Astrocyte (in vitro differentiated cells and primary cell): ENCODE results near the gene MADCAM1. TPM values are rescaled to one million over a fixed set of nuclear protein-coding genes. Genes with fewer than 3 reads are reported as not detected.

ENCODE experiments used
- DNase-seq: peaks from one replicate; pipeline ENCODE4 v3.0.0-alpha.2; 2010; ENCODE audit warnings: low read depth
- FAIRE-seq: peaks from 2 replicates; lab custom pipeline; 2011; peaks lifted over from hg19 to GRCh38; lab: Jason Lieb, UNC
- H2AFZ ChIP-seq: 2 replicates; pipeline ENCODE4 v1.6.0; 2012; ENCODE audit warnings: low read depth, low read length, inconsistent platforms
- H3K27ac ChIP-seq: 2 replicates; pipeline ENCODE4 v1.5.1; 2011; ENCODE audit warnings: low read depth, low read length, inconsistent platforms
- H3K27me3 ChIP-seq: 2 replicates; pipeline ENCODE4 v1.6.0; 2011; ENCODE audit warnings: low read length, inconsistent platforms; ENCODE audit not compliant: insufficient read depth
- H3K36me3 ChIP-seq: 2 replicates; pipeline ENCODE4 v1.5.1; 2011; ENCODE audit warnings: low read length, inconsistent platforms; ENCODE audit not compliant: insufficient read depth
- H3K4me1 ChIP-seq: 2 replicates; pipeline ENCODE4 v1.5.1; 2011; ENCODE audit warnings: low read length, inconsistent platforms; ENCODE audit not compliant: insufficient read depth
- H3K4me2 ChIP-seq: 2 replicates; pipeline ENCODE4 v1.6.0; 2012; ENCODE audit warnings: low read length, inconsistent platforms
- H3K4me3 ChIP-seq: 2 replicates; pipeline ENCODE4 v1.5.1; 2011; ENCODE audit warnings: low read depth, mild to moderate bottlenecking, low read length, inconsistent platforms; ENCODE audit not compliant: insufficient read depth
- H3K79me2 ChIP-seq: 2 replicates; pipeline ENCODE4 v1.6.0; 2012; ENCODE audit warnings: mild to moderate bottlenecking, low read length, inconsistent platforms; ENCODE audit not compliant: insufficient read depth
- H3K9ac ChIP-seq: 2 replicates; pipeline ENCODE4 v1.6.0; 2012; ENCODE audit warnings: mild to moderate bottlenecking, low read length, inconsistent platforms
- H3K9me3 ChIP-seq: 2 replicates; pipeline ENCODE4 v1.5.1; 2012; ENCODE audit warnings: low read depth, mild to moderate bottlenecking, low read length, inconsistent platforms; ENCODE audit not compliant: insufficient read depth
- H4K20me1 ChIP-seq: 2 replicates; pipeline ENCODE4 v1.6.0; 2012; ENCODE audit warnings: low read length, inconsistent platforms; ENCODE audit not compliant: insufficient read depth
- H3K27ac Mint-ChIP-seq: one replicate; pipeline ENCODE4 v1.8.0; 2021; ENCODE audit warnings: mild to moderate bottlenecking, mixed read lengths; ENCODE audit not compliant: unreplicated experiment
- H3K27me3 Mint-ChIP-seq: one replicate; pipeline ENCODE4 v1.8.0; 2021; ENCODE audit warnings: low read depth, mixed read lengths; ENCODE audit not compliant: unreplicated experiment
- H3K36me3 Mint-ChIP-seq: one replicate; pipeline ENCODE4 v1.8.0; 2021; ENCODE audit warnings: low read depth, mixed read lengths; ENCODE audit not compliant: unreplicated experiment
- H3K4me1 Mint-ChIP-seq: one replicate; pipeline ENCODE4 v1.8.0; 2021; ENCODE audit warnings: low read depth, mixed read lengths; ENCODE audit not compliant: unreplicated experiment
- H3K4me3 Mint-ChIP-seq: one replicate; pipeline ENCODE4 v1.8.0; 2021; ENCODE audit warnings: mild to moderate bottlenecking, moderate library complexity, mixed read lengths; ENCODE audit not compliant: unreplicated experiment
- H3K9me3 Mint-ChIP-seq: one replicate; pipeline ENCODE4 v1.8.0; 2021; ENCODE audit warnings: mild to moderate bottlenecking, mixed read lengths; ENCODE audit not compliant: unreplicated experiment
- EZH2 ChIP-seq: IDR thresholded peaks from 2 replicates; pipeline ENCODE4 v1.6.1; 2012; ENCODE audit warnings: mild to moderate bottlenecking, low read length, inconsistent platforms; ENCODE audit not compliant: insufficient read depth
- total RNA-seq: library from RNA; stranded (reverse); gene quantifications from 2 replicates; pipeline ENCODE4 v1.2.1, GENCODE V29; 2021
- TF ChIP-seq, protein P1 (sequence below): IDR thresholded peaks from 2 replicates; pipeline ENCODE4 v1.5.1; 2011; ENCODE audit warnings: low read depth, mild to moderate bottlenecking, inconsistent platforms, low read length, moderate library complexity; ENCODE audit not compliant: insufficient read depth

MADCAM1 gene
- total RNA-seq, 1 donor from 2014 or later = 0.57 TPM

DNA sequence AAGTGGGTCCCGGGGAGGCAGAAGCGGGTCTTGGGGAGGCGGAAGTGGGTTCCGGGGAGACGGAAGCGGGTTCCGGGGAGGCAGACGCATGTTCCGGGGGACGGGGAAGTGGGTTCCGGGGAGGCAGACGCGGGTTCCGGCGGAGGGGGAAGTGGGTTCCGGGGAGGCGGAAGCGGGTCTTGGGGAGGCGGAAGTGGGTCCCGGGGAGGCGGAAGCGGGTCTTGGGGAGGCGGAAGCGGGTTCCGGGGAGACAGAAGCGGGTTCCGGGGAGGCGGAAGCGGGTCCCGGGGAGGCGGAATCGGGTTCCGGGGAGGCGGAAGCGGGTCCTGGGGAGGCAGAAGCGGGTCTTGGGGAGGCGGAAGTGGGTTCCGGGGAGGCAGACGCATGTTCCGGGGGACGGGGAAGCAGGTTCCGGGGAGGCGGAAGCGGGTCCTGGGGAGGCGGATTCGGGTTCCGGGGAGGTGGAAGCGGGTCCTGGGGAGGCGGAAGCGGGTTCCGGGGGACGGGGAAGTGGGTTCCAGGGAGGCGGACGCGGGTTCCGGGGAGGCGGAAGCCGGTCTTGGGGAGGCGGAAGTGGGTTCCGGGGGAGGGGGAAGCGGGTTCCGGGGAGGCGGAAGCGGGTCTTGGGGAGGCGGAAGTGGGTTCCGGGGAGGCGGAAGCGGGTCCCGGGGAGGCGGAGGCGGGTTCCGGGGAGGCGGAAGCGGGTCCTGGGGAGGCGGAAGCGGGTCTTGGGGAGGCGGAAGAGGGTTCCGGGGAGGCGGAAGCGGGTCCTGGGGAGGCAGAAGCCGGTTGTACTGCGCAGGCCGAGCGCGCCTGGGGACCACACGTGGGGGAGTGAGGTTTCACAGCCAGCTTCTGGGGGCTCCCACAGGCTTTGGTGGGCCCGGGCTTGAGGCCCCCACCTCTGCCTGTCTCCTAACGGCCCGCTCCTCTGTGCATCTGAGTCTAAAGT, 37.9 kb upstream of the MADCAM1 start:
- H3K4me3 Mint-ChIP-seq = no peak overlapping the region
- H3K27me3 ChIP-seq = peaks cover 2% of the 10 kb centered on the region
- H3K27ac ChIP-seq = no peak overlapping the region
- no peaks in the 10 kb centered on the region for H3K4me1 Mint-ChIP-seq
- no peaks in the 10 kb centered on the region for H3K9me3 ChIP-seq
- H3K36me3 ChIP-seq = no peaks in the 10 kb centered on the region
- no peak overlapping the region for H3K4me2 ChIP-seq
- no peak for TF ChIP-seq EZH2
- TF ChIP-seq, protein P1, sequence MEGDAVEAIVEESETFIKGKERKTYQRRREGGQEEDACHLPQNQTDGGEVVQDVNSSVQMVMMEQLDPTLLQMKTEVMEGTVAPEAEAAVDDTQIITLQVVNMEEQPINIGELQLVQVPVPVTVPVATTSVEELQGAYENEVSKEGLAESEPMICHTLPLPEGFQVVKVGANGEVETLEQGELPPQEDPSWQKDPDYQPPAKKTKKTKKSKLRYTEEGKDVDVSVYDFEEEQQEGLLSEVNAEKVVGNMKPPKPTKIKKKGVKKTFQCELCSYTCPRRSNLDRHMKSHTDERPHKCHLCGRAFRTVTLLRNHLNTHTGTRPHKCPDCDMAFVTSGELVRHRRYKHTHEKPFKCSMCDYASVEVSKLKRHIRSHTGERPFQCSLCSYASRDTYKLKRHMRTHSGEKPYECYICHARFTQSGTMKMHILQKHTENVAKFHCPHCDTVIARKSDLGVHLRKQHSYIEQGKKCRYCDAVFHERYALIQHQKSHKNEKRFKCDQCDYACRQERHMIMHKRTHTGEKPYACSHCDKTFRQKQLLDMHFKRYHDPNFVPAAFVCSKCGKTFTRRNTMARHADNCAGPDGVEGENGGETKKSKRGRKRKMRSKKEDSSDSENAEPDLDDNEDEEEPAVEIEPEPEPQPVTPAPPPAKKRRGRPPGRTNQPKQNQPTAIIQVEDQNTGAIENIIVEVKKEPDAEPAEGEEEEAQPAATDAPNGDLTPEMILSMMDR = no peak
- DNase-seq (no peak), FAIRE-seq (no peak)
- peaks cover 24% of the 10 kb centered on the region for H3K36me3 Mint-ChIP-seq
- H3K79me2 ChIP-seq = no peaks in the 10 kb centered on the region
- H3K27ac Mint-ChIP-seq = no peak overlapping the region
- H3K4me3 ChIP-seq = no peak overlapping the region
- no peak overlapping the region for H2AFZ ChIP-seq
- H3K9me3 Mint-ChIP-seq = peaks cover 5% of the 10 kb centered on the region
- H3K4me1 ChIP-seq = peaks cover 5% of the 10 kb centered on the region
- H3K27me3 Mint-ChIP-seq = no peaks in the 10 kb centered on the region
- no peaks in the 10 kb centered on the region for H4K20me1 ChIP-seq
- no peak overlapping the region for H3K9ac ChIP-seq

DNA sequence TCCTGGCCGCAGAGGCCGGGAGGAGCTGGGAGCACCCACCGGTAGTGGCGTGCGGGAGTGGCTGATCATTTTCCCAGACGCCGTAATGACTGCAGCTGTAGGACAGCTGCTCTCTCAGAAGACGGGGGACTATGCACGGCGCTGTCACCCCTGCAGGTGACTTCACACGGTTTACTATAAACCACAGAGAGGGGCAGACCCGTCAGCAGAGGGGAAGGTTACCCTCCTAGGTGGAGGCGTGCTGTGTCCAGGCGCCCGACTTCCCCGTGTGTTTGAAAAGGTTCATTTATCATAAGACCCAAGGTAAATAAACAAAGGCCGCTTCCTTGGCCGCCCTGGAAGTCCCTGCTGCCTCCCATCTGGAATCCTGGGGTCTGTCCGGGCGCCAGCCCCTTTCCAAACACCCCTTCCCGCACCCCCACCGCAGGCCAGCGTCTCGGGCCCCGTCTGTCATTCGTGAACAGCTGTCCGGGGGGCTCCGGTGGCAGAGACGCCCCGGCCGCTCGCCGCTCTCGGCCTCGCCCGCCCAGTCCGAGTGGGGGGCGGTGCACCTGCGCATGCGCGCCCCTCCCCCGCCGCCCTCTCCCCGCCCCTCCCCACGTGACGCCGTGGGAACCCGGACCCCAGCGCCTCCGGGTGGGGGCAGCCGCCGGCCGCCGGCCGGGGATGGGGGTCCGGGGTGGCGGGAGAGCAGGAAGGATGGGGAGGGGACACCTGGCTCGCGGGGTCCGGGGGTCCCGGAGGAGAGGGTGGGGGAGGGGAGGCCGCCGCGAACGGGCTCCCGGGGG, 36.4 kb upstream of the MADCAM1 start:
- no peak for FAIRE-seq
- peak overlapping the region; percentile 91 for H3K4me3 Mint-ChIP-seq

More for the DNA sequence above, 36.4 kb upstream of the MADCAM1 start:
- Histone ChIP-seq H3K27ac (no peak overlapping the region), H3K27me3 (peaks cover 2% of the 10 kb centered on the region), H3K4me2 (peak overlapping the region; percentile 86), H2AFZ (peak overlapping the region; percentile 71), H3K4me3 (peak overlapping the region; percentile 28), H4K20me1 (no peaks in the 10 kb centered on the region), H3K9me3 (no peaks in the 10 kb centered on the region), H3K4me1 (peaks cover 5% of the 10 kb centered on the region), H3K79me2 (no peaks in the 10 kb centered on the region), H3K36me3 (no peaks in the 10 kb centered on the region), H3K9ac (peak overlapping the region; percentile 78)
- no peaks in the 10 kb centered on the region for H3K4me1 Mint-ChIP-seq
- peak; percentile 80 for TF ChIP-seq EZH2
- TF ChIP-seq, protein P1 = no peak
- peak overlapping the region; percentile 81 for H3K27ac Mint-ChIP-seq
- peak; percentile 16 for DNase-seq
- H3K27me3 Mint-ChIP-seq = no peaks in the 10 kb centered on the region
- no peaks in the 10 kb centered on the region for H3K9me3 Mint-ChIP-seq
- H3K36me3 Mint-ChIP-seq = peaks cover 12% of the 10 kb centered on the region
